GM12878 (cell line): ENCODE data around the gene PNLIPRP2. TPM values are rescaled to one million over a fixed set of nuclear protein-coding genes. Genes with fewer than 3 reads are reported as not detected.

Source experiments
- ATAC-seq: fragments of 200-7000 bp; cut with Tn5 transposase; 3 replicates; pipeline ENCODE4 v1.9.1; 2020; ENCODE audit warnings: mild to moderate bottlenecking, moderate library complexity
- BruUV-seq: library from RNA; stranded (reverse); fragments of 400-500 nt; replicated peaks from 2 replicates; lab custom pipeline; 2021; lab: Mats Ljungman, UMichigan
- CTCF ChIA-PET: fragments of 300-600 bp; sonication (Branson Sonifier 250); formaldehyde crosslinking; extraction: SDS; loops from one replicate; lab custom pipeline; 2021; ENCODE audit warnings: inconsistent platforms; lab: Yijun Ruan, JAX
- POLR2A ChIA-PET: fragments of 350-600 bp; formaldehyde crosslinking; extraction: SDS; loops from one replicate; lab custom pipeline; 2021; ENCODE audit warnings: inconsistent platforms; lab: Charles Lee
- RAD21 ChIA-PET: fragments of 300-600 bp; sonication (Branson Sonifier 250); formaldehyde crosslinking; loops from one replicate; lab custom pipeline; 2023; ENCODE audit warnings: antibody characterized with exemption; ENCODE audit not compliant: unreplicated experiment; lab: Charles Lee
- SMC1A ChIA-PET: fragments of 300-600 bp; sonication (Branson Sonifier 250); formaldehyde crosslinking; loops from one replicate; lab custom pipeline; 2023; ENCODE audit not compliant: unreplicated experiment, uncharacterized antibody; lab: Charles Lee
- DNase-seq: peaks from one replicate; pipeline ENCODE4 v3.0.0-alpha.2; 2011; ENCODE audit warnings: low read depth, low spot score
- FAIRE-seq: peaks from 3 replicates; lab custom pipeline; 2011; peaks lifted over from hg19 to GRCh38; lab: Jason Lieb, UNC
- H2AFZ ChIP-seq: 2 replicates; pipeline ENCODE4 v1.6.0; 2011; ENCODE audit warnings: low read depth, low read length, control low read depth; ENCODE audit not compliant: control insufficient read depth
- H3K27ac ChIP-seq: 2 replicates; pipeline ENCODE4 v1.5.1; 2011; ENCODE audit warnings: control low read depth; ENCODE audit not compliant: control insufficient read depth, insufficient read depth
- H3K27me3 ChIP-seq, 2 experiments: replicated peaks in 1 of 2; 2 replicates each; pipeline versions ENCODE4 v1.6.0 to v1.6.1; 2011; ENCODE audit warnings: low read length in 1 of 2; ENCODE audit not compliant: control insufficient read depth in 2 of 2, insufficient read depth in 2 of 2
- H3K36me3 ChIP-seq, 2 experiments: 2 replicates each; pipeline ENCODE4 v1.5.1; 2011; ENCODE audit warnings: low read length in 1 of 2; ENCODE audit not compliant: control insufficient read depth in 2 of 2, insufficient read depth in 2 of 2
- H3K4me1 ChIP-seq: 2 replicates; pipeline ENCODE4 v1.6.1; 2011; ENCODE audit warnings: mild to moderate bottlenecking, low read length, moderate library complexity, mixed read lengths; ENCODE audit not compliant: control insufficient read depth, insufficient read depth
- H3K4me2 ChIP-seq: 2 replicates; pipeline ENCODE4 v1.6.0; 2011; ENCODE audit warnings: control low read depth; ENCODE audit not compliant: control insufficient read depth, insufficient read depth
- H3K4me3 ChIP-seq: fragments of 200-600 bp; sonication (generic); 2 replicates; pipeline ENCODE4 v1.5.1; 2016
- H3K79me2 ChIP-seq: 2 replicates; pipeline ENCODE4 v1.6.0; 2011; ENCODE audit warnings: low read length; ENCODE audit not compliant: control insufficient read depth, insufficient read depth
- H3K9ac ChIP-seq: 2 replicates; pipeline ENCODE4 v1.8.0; 2011; ENCODE audit warnings: low read length, control low read depth, mixed read lengths; ENCODE audit not compliant: control insufficient read depth, insufficient read depth
- H3K9me3 ChIP-seq: replicated peaks from 3 replicates; pipeline ENCODE4 v1.5.1; 2011; ENCODE audit warnings: mild to moderate bottlenecking, low read length; ENCODE audit not compliant: control insufficient read depth, insufficient read depth
- H4K20me1 ChIP-seq: 2 replicates; pipeline ENCODE4 v1.6.0; 2011; ENCODE audit not compliant: control insufficient read depth, insufficient read depth
- CREM ChIP-seq: IDR thresholded peaks from 2 replicates; pipeline ENCODE4 v1.6.1; 2014; ENCODE audit warnings: antibody characterized with exemption, low read depth
- EP300 ChIP-seq, 2 experiments: fragments of 150-350 bp in 1 of 2; IDR thresholded peaks; 2 replicates each; pipeline ENCODE4 v1.6.1; 2011 to 2012; ENCODE audit warnings: low read depth in 2 of 2, low read length in 2 of 2, borderline replicate concordance in 1 of 2, improper control_type of control experiment in 1 of 2, inconsistent platforms in 1 of 2; ENCODE audit not compliant: control insufficient read depth in 1 of 2
- ESRRA ChIP-seq: IDR thresholded peaks from 2 replicates; pipeline ENCODE4 v1.6.1; 2012; ENCODE audit warnings: mild to moderate bottlenecking, low read length, improper control_type of control experiment
- MYB ChIP-seq: fragments of 150-350 bp; IDR thresholded peaks from 2 replicates; pipeline ENCODE4 v1.6.1; 2014; ENCODE audit warnings: mild to moderate bottlenecking, low read depth, low read length, borderline replicate concordance
- NFXL1 ChIP-seq: fragments of 450-650 bp; IDR thresholded peaks from 2 replicates; pipeline ENCODE4 v1.6.1; 2017; ENCODE audit warnings: antibody characterized with exemption, mild to moderate bottlenecking, borderline replicate concordance
- PAX5 ChIP-seq: IDR thresholded peaks from 2 replicates; pipeline ENCODE4 v1.6.1; 2011; ENCODE audit warnings: low read depth, low read length, borderline replicate concordance
- SREBF2 ChIP-seq: IDR thresholded peaks from 2 replicates; pipeline ENCODE4 v1.6.1; 2012; ENCODE audit warnings: mild to moderate bottlenecking, low read length
- WRNIP1 ChIP-seq: IDR thresholded peaks from 2 replicates; pipeline ENCODE4 v1.6.1; 2011; ENCODE audit warnings: low read depth, low read length, improper control_type of control experiment, borderline replicate concordance
- YY1 ChIP-seq: IDR thresholded peaks from 2 replicates; pipeline ENCODE4 v1.6.1; 2011; ENCODE audit warnings: low read depth, mild to moderate bottlenecking, low read length
- ZNF274 ChIP-seq: IDR thresholded peaks from one replicate; pipeline ENCODE4 v1.8.0; 2011; ENCODE audit not compliant: insufficient read length, insufficient read depth
- ZNF622 ChIP-seq: fragments of 450-650 bp; IDR thresholded peaks from 2 replicates; pipeline ENCODE4 v1.6.1; 2017; ENCODE audit warnings: mild to moderate bottlenecking, inconsistent platforms
- WGBS: methylation state at CpG from one replicate; pipeline ENCODE4 v1.1.6; 2016; ENCODE audit warnings: low lambda C conversion rate; ENCODE audit not compliant: insufficient replicate concordance, insufficient coverage; ENCODE audit errors: missing lambda C conversion rate; 5-methylcytosine and 5-hydroxymethylcytosine counted together
- in situ Hi-C: fragments of 300-500 bp; cut with MboI; formaldehyde crosslinking; loops from 9 replicates; pipeline ENCODE4 v1.14.3; 2018; ENCODE audit warnings: mixed read lengths
- intact Hi-C: fragments of 100-400 bp; cut with micrococcal nuclease; formaldehyde crosslinking; loops from one replicate; pipeline ENCODE4 v1.14.2; 2022; ENCODE audit not compliant: unreplicated experiment
- polyA plus RNA-seq, 11 experiments: library from polyadenylated mRNA; depleted of rRNA in 4 of 11; unstranded in 6 of 11; stranded (reverse) in 5 of 11; fragments of >200 nt; fragmentation: Nextera tagmentation in 4 of 11; fragmentation: Illumina TruSeq in 1 of 11; extraction: Ambion mirVana in 4 of 11; extraction: Trizol in 1 of 11; gene quantifications; 1 replicate in 1 of 11; 2 replicates in 10 of 11; pipeline versions ENCODE4 v1.2.1 to v1.2.3, GENCODE V29; 2011 to 2016; ENCODE audit warnings: inconsistent platforms in 2 of 11, missing spikeins in 2 of 11, low read depth in 1 of 11
- total RNA-seq, 4 experiments: library from RNA; depleted of rRNA in 3 of 4; stranded (reverse); fragments of >200 nt in 3 of 4; fragmentation: Illumina TruSeq in 1 of 4; extraction: Trizol in 1 of 4; gene quantifications; 2 replicates each; pipeline versions ENCODE4 v1.2.1 to v1.2.3, GENCODE V29; 2013 to 2021
- TF ChIP-seq, protein P1 (sequence below): fragments of 450-650 bp; IDR thresholded peaks from 2 replicates; pipeline ENCODE4 v1.6.1; 2017; ENCODE audit warnings: mild to moderate bottlenecking, moderate library complexity

PNLIPRP2 gene
- total and polyA plus RNA-seq, 10 of the 15 experiments (the other 5 are each of a cell fraction or from before 2014, with no cell fraction given): 0.33 TPM; not detected in 9

DNA sequence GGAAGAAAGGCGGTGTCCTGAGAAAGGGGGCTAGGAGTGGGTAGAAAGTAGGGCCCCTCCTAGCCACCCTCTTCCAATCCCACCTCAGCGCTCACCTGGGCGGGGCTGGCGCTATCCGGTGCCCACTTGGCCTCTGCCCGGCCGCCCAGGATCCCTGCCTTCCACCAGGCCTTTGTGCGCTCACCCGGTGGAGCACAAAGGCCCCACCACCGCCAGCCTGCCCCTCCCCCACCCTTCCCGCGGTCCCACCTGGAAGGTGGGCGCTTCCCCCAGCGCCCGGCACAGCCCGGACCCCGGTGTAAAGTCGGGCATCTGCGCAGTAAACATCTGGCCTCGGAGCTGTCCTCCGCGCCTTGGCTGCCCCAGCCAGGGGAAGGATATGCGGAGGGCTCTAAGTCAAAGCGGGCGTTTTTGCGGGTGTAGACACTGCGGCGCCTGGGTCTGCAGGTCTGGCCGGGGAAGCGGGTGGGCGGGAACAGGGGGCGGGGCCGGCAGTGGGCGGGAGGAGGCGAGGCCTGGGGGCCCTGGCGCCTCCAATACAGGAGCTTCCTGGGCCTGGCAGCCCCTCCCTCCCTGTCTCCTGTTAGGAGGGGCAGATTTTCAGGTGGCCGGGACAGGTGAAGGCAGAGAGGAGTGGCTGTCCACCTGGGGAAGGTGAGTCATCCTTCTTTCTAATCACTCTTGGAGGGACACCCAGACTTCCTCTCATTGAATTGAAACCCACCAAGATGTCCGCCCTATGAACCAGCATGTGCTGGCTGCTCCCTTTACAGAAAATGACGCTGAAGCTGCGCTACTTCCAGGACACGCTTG lies 49.3 kb downstream of the PNLIPRP2 start:
- Histone ChIP-seq H3K4me1 (no peaks in the 10 kb centered on the region), H2AFZ (no peak overlapping the region), H3K79me2 (no peaks in the 10 kb centered on the region), H4K20me1 (no peaks in the 10 kb centered on the region), H3K27me3 (peaks cover 0 to 3% of the 10 kb centered on the region in 2 experiments; a peak in 2 of 4 replicates), H3K9ac (no peak overlapping the region), H3K9me3 (no peaks in the 10 kb centered on the region), H3K36me3 (no peaks in the 10 kb centered on the region), H3K4me2 (no peak overlapping the region), H3K4me3 (no peak overlapping the region), H3K27ac (no peak overlapping the region)
- POLR2A ChIA-PET: no interaction called here
- in situ Hi-C loops: no loop called here
- CTCF ChIA-PET: no interaction called here
- FAIRE-seq (no peak), DNase-seq (no peak), ATAC-seq (no peak)
- SMC1A ChIA-PET: no interaction called here
- no peak for TF ChIP-seq ZNF622
- no peak for TF ChIP-seq YY1
- TF ChIP-seq ESRRA: no peak
- TF ChIP-seq SREBF2: no peak
- no peak for TF ChIP-seq MYB
- TF ChIP-seq EP300 (IDR thresholded peaks at IDR 0.05; ENCODE audit: borderline replicate concordance in 1 of 2, control insufficient read depth in 1 of 2, low read depth in 2 of 2, low read length in 2 of 2): no peak
- TF ChIP-seq, protein P1, sequence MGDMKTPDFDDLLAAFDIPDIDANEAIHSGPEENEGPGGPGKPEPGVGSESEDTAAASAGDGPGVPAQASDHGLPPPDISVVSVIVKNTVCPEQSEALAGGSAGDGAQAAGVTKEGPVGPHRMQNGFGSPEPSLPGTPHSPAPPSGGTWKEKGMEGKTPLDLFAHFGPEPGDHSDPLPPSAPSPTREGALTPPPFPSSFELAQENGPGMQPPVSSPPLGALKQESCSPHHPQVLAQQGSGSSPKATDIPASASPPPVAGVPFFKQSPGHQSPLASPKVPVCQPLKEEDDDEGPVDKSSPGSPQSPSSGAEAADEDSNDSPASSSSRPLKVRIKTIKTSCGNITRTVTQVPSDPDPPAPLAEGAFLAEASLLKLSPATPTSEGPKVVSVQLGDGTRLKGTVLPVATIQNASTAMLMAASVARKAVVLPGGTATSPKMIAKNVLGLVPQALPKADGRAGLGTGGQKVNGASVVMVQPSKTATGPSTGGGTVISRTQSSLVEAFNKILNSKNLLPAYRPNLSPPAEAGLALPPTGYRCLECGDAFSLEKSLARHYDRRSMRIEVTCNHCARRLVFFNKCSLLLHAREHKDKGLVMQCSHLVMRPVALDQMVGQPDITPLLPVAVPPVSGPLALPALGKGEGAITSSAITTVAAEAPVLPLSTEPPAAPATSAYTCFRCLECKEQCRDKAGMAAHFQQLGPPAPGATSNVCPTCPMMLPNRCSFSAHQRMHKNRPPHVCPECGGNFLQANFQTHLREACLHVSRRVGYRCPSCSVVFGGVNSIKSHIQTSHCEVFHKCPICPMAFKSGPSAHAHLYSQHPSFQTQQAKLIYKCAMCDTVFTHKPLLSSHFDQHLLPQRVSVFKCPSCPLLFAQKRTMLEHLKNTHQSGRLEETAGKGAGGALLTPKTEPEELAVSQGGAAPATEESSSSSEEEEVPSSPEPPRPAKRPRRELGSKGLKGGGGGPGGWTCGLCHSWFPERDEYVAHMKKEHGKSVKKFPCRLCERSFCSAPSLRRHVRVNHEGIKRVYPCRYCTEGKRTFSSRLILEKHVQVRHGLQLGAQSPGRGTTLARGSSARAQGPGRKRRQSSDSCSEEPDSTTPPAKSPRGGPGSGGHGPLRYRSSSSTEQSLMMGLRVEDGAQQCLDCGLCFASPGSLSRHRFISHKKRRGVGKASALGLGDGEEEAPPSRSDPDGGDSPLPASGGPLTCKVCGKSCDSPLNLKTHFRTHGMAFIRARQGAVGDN: no peak
- no peak for TF ChIP-seq CREM
- TF ChIP-seq NFXL1: no peak
- no peak for TF ChIP-seq PAX5
- no peak for TF ChIP-seq WRNIP1
- no peak for TF ChIP-seq ZNF274
- WGBS: 66% methylated on average over 16 of the region's 41 CpGs
- RAD21 ChIA-PET: no interaction called here
- intact Hi-C loops: no loop called here
- BruUV-seq: no TSS peak
